HG03135 (cell line): Measurements from ENCODE around the gene KCTD16.

Experiments used
- ATAC-seq: cut with Tn5 transposase; IDR thresholded peaks from one replicate; pipeline ENCODE4 v1.9.1; 2021; ENCODE audit warnings: mild to moderate bottlenecking, moderate library complexity; ENCODE audit not compliant: unreplicated experiment

Gene KCTD16

GRCh38 chr5:144504929-144505577 is 334.4 kb downstream of the KCTD16 start:
- no peak for ATAC-seq

DNA sequence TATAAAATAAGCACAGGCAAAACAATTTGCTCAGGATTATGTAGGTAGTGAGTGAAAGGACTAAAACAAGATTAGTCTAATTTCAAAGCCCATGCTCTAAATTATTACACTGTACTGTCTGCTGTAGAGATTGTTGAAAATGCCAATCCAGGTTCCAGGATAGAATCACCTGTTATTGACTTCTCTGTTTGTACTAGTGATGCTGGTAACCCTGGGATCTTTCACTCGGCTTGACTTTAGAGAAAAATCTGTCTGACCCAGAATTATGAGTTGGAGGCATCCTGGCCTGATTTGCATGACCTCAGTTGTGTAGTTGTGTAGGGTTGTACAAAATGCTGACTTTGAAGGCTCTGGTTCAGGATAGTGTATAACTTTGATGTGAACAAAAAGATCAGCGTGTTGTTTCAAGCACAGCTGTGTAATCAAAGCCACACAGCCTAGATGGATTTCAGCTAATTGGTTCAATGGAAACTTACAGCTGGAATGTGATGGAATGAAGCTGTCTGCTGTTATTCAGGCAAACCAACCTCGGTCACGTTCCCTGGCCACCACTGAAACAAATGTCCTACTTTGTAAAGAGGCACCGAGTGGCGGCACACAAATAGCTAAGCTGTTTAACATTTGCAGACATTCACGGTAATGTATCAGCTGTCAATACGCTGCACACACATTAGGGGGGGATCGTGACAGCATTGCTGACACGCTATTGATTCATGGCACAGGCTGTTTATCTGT is 340.3 kb downstream of the KCTD16 start:
- no peak for ATAC-seq

DNA sequence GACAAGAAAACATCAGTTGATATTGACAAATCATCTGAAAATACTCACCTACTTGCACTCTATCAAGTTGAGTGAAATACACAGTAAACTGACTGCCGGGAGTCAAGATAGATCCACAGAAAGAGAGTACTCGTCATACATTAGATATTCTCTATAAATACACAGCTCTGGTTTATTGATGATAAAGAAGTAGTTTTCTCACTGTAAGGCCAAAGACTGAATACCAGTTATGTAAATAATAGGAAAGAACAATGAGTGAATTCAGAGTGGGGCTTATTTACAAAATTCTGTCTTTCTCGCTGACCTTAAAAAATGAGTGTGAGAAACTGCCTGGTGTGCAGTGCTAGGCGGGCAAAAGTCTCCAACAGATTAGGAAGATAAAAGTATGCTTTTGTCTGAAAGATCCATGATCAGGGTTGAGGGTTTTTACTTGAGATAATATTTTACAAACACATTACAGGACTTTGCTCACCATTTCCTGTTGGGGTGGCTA is 341.0 kb downstream of the KCTD16 start:
- ATAC-seq, result no peak

DNA sequence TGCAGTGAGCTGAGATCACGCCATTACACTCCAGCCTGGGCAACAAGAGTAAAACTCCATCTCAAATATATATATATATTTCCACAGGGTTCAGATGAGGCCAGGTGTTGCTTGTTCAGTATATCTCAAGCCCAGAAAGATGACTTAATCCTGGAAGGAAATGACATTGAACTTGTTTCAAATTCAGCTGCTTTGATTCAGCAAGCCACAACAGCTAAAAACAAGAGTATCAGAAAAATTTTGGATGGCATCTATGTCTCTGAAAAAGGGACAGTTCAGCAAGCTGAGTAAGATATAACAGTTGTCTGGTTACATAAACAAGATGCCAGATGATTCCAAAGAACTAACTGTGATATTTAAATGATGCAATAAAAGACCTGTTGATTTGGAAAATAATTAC is 352.0 kb downstream of the KCTD16 start:
- no peak for ATAC-seq

DNA sequence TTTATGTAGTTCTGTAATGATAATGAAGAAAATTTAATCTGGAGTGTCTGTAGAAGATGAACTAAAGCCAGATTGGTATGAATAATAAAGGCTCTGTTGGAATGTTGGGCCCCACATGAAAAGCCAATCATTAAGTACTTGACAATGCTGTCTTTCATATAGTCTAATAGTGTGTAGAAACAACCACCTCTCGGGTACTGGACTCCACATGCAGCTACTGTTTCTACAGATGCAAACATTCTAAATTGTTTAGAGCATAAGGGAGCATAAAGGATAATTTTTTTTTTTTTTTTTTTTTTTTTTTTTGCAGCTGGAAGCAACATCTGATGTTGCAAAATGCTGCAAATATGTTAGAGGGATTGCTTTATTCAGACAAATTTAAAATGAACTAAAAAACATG is 354.3 kb downstream of the KCTD16 start:
- no peak for ATAC-seq

GRCh38 chr5:144531188-144531587 is 360.5 kb downstream of the KCTD16 start:
- ATAC-seq, result no peak
